ENCODE measurements around the gene DNAL4.
A peak's percentile ranks its signal among the peaks of the same experiment; 100 is the strongest.

DNA sequence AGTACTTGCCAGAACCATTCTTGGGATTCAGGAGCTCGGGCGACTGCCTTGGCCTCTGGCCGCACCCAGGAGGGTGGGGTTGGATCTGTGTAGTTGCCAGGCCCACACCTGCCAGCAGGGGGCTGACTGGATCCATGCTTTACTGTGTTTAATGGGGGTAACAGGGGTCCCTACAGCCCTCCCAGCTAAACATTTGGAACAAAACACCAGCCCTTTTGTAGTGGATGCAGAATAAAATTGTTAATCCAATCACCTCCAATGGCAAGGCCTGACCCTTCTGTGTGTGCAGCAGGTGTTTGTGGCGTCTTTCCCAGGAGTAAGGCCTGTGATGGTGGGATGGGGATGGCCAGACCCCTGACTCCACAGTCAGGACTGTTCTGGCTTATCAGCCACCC is 60.6 kb downstream of the DNAL4 start:
- TF ChIP-seq, protein P1, sequence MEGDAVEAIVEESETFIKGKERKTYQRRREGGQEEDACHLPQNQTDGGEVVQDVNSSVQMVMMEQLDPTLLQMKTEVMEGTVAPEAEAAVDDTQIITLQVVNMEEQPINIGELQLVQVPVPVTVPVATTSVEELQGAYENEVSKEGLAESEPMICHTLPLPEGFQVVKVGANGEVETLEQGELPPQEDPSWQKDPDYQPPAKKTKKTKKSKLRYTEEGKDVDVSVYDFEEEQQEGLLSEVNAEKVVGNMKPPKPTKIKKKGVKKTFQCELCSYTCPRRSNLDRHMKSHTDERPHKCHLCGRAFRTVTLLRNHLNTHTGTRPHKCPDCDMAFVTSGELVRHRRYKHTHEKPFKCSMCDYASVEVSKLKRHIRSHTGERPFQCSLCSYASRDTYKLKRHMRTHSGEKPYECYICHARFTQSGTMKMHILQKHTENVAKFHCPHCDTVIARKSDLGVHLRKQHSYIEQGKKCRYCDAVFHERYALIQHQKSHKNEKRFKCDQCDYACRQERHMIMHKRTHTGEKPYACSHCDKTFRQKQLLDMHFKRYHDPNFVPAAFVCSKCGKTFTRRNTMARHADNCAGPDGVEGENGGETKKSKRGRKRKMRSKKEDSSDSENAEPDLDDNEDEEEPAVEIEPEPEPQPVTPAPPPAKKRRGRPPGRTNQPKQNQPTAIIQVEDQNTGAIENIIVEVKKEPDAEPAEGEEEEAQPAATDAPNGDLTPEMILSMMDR (IDR thresholded peaks at IDR 0.05), result peak; percentile 48 to 65 (median 60)
- TF ChIP-seq POLR2A (IDR thresholded peaks at IDR 0.05), result no peak
- TF ChIP-seq EP300 (IDR thresholded peaks at IDR 0.05), result no peak

Data from sigmoid colon (tissue), 4 donors.